ENCODE measurements around the gene ECE2.
A peak's percentile ranks its signal among the peaks of the same experiment; 100 is the strongest.
"Not testable (repeated sequence)": the region's sequence is repeated elsewhere in the genome, so short reads cannot be mapped to it uniquely, and the experiment has no call there.

Gene ECE2

DNA sequence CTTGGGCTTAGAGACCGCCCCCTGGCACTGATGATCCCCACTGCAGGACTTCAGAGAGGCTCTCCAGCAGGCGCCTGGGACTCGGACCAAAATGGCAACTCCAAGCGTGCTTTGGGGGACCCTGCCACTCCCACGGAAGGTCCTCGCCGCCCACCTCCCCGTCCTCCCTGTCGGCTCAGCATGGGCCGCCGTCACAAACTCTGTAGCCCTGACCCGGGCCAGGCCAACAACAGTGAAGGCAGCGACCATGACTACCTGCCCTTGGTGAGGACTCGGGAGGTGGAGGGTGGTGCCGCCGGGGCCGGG is 34.7 kb upstream of the ECE2 start:
- DNase-seq = no peak

DNA sequence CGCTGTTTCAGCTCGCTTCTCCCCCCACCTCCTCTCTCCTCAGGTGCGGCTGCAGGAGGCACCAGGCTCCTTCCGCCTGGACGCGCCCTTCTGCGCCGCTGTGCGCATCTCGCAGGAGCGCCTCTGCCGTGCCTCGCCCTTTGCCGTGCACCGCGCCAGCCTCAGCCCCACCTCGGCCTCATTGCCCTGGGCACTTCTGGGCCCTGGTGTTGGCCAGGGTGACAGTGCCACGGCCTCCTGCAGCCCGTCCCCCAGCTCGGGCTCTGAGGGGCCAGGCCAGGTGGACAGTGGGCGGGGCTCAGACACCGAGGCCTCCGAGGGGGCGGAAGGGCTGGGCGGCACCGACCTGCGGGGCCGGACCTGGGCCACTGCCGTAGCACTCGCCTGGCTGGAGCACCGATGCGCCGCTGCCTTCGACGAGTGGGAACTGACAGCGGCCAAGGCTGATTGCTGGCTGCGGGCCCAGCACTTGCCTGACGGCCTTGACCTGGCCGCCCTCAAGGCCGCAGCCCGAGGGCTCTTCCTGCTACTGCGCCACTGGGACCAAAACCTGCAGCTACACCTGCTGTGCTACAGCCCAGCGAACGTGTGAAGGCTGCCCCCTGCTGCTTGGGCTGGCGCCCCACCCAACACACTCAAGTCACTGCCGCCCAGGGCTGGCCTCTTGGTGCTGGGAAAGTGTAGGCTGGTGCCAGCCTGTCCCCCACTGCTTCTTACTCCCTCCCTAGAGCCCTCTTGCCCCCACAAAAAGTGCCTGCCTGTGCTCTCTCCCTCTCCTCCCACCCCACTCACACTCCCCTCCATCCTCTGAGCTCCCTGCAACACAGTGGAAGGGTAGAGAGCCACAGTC is 34.1 kb upstream of the ECE2 start:
- no peak for DNase-seq

DNA sequence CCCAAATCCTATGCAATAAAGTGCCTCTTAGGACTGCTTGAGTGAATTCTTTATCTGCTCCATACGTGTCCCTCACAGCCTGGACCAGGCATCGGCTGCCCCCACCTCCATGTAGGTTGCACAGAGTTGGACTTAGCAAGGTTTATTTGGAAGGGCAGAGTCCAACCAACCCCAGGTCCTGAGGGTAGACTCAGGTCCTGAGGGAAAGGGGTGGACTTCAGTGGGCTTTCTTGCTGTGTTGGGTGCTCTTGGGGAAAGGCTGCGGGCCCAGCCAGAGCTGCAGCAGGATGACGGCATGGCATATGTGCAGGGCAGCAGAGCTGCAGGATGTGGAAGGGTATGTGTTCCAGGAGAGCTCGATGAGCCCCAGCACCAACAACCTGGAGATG is 33.5 kb upstream of the ECE2 start:
- DNase-seq = no peak

GRCh38 chr3:184248454-184249411 is 27.1 kb upstream of the ECE2 start, which contains the start of gene ALG3:
ALG3 (minus strand) TSS chr3:184248962; CDS start chr3:184248940, 22 bp downstream.
- DNase-seq = peak; percentile 77

DNA sequence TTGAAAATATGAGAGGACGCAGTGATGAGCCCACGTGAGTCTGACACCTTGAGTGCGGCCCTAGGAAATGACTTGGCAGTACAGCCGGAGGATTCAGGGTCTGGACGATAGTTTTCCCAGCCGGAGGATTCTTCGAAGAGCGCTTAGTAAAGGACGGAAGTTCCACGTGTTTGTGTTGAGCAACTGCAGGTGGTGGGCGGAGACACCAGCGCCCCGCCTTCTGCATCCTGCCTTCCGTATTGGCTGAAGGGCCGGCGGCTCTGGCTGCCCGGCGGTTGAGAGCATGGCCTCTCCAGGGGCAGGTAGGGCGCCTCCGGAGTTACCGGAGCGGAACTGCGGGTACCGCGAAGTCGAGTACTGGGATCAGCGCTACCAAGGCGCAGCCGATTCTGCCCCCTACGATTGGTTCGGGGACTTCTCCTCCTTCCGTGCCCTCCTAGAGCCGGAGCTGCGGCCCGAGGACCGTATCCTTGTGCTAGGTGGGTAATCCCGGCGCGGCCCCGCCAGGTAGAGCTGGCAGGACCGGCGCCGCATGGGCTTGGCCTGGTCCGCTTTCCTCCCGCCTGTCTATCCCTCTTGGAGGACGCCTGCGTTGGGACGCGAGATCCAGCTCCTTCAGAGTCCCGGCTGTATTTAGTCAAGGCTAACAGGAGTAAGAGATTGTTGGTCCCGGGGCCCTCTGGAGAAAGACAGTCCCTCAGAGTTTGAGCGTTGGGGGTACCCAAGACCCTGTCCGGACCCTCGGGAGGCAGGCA is 26.2 kb upstream of the ECE2 start, which contains the start of gene EEF1AKMT4:
TSS of gene EEF1AKMT4 (plus strand) at position 261 of the 755 bp plus-strand sequence. CDS start at position 284, 23 bp downstream.
- peak; percentile 97 for DNase-seq

GRCh38 chr3:184250167-184250828 is 25.5 kb upstream of the ECE2 start:
- peak; percentile 86 for DNase-seq

DNA sequence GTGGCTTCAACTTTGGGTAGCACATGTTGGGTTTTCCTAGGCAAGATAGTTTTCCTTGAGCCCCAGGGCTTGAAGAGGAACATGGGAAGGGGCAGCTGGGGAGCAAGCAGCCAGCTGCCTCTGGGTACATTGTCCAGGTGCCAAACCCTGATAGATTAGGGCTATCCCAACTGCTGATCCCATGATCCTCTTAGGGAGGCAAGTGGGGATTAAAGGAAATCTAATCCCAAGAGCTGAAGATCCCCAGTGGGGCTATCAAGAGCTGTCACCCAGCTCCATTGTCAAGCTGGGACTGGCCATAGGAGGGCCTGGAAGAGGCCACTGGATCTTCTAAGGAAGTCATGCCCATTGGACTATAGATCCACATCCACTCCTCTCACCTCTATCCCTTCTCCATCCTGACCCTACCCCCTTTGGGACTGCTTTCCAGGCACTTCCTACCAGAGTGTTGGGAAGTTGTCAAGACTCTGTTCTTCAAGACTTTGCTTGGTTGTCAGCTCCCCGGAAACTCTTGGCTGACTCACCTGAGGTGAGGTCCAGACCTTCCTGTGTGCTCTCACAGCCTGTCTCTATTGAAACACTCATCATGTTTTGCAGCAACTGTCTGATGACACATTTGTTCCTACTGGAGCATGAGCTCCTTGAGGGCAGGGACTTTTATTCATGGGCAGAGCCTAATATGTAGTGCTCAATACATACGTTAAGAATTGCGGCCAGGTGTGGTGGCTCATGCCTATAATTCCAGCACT is 20.4 kb upstream of the ECE2 start:
- no peak for DNase-seq

GRCh38 chr3:184257083-184257915 is 18.5 kb upstream of the ECE2 start:
- DNase-seq = no peak

GRCh38 chr3:184258926-184259325 is 16.9 kb upstream of the ECE2 start:
- no peak for DNase-seq

GRCh38 chr3:184259396-184259877 is 16.4 kb upstream of the ECE2 start:
- DNase-seq = no peak

GRCh38 chr3:184259878-184260723 is 15.7 kb upstream of the ECE2 start:
- DNase-seq = no peak

GRCh38 chr3:184260724-184261269 is 15.0 kb upstream of the ECE2 start:
- no peak for DNase-seq

DNA sequence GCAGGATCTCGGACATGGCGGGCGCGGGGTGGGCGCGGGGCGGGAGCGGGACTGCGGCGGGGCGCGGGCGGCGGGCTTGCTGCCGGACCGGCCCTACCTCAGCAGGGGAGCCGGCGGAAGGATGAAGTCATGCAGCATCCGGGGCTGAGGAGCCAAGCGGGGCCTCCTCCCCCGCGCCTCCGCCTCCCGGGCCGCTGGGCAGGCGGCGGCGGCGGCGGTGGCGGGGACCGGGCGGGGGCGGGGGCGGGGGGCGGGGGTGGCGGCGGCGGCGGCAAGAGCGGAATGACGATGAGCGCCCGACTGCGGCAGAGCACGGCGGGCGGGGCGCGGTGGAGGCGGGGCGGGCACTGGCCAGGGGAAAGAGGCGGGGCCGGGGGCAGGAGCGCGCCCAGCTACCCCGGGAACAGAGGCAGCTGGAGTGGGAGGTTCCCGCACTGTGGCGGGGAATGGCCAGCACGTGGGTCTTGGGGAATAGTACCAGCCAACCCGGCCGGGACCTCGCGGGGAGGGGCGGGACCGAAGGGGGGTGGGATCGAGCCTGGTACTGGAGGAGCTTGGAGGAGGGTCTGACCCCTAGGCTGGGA is 14.5 kb upstream of the ECE2 start, which contains the start of gene CAMK2N2:
TSS of gene CAMK2N2 (minus strand) at position 284 of the 584 bp plus-strand sequence. CDS start at position 16, 268 bp downstream.
- DNase-seq = peak; percentile 83

DNA sequence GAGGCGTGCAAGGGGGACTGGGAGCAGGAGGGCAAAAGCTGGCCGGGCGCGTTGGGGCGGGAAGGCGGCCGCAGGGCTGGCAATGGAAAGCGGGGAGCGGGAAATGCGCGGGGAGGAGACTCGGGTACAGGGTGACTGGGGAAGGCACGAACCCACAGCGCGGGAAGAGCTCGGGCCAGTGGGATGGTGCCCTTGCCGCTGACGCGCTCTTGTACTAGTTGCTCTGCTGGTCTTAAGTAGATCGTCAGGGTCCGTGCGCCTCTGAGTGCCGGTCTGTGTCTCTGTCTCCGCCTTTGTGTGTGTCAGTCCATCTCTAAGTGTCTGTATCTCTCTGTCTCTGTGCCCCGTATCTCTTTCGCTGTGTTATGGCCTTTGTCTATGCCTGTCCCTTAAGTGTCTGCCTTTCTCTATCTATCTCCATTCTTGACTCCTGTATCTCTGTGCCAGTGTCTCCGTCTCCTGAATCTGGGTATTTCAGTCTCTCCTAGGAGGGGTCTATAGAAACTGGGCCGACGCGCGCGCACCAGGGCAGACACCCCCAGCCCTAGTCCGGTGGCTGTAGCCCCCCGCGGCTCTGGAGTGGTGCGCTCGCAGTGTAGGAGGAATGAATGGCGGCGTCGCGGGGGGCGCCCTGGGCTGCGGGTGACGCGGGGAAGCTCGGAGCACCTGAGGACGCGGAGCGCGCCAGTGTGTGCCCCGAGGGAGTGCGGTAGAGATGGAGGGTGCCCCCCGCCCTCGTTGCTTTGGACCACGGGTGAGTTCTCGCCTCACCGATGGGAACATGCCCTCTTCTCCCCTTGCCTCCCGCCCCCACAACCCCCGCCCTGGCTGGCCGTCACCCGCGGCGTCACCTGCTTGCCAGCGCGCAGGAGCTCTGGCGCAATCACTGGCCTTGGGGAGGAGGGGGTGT is 13.7 kb upstream of the ECE2 start:
- DNase-seq = peak; percentile 51

DNA sequence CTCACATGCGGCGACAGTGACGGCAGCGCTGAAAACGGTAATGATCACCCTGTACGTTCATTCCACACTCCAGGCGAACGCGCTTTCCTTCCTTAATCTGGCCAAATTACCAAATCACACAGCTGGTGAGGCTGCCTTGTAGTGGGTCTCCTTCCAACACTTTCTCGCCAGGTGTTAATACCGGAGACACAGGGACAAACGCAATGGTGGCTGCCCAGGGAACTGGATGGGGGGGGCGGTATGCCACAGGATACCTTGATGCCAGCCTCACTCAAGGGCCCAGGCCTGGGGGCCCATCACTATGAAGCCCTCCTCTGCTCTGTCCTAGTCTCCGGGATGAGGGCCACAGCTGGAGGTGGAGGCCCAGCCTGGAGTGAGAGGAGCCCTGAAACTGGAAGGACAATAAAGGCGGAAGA is 13.1 kb upstream of the ECE2 start:
- no peak for DNase-seq

GRCh38 chr3:184267249-184267648 is 8.6 kb upstream of the ECE2 start:
- not testable (repeated sequence) for DNase-seq

DNA sequence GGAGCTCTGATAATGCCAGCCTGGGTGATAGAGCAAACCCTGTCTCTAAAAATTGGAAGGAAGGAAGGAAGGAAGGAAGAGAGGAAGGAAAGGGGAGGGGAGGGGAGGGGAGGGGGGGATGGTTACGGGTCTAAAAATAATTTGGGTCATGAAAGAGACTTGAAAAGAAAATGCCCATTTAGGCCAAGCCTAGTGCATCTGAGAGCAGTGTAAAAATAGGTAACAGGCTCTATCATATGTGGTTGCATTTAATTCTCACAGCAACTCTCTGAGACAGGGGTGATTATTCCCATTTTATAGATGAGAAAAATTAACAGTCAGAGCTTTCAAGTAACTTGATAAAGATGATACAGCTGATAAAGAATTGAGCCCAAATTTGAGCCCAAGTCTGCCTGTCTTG is 3.6 kb upstream of the ECE2 start:
- no peak for DNase-seq

DNA sequence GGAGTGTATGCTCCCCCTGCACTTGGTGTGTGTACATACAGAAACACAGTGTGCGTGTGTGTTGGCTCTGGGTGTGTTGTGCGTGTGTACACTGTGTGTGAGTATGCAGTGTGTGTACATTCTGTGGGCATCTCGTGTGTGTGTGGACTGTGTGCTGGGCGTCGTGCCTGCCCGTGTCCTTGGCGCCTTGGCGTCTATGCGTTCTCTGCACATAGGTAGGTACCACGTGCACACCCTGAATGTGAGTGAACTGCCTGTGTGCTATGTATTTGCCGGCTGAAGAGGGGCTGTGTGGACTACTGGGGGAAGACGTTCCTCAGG is 481 bp upstream of the ECE2 start:
- DNase-seq = no peak

Data from NCI-H1092 (cell line).